HepG2 (cell line): ENCODE results near the gene ATAD1. TPM values are rescaled to one million over a fixed set of nuclear protein-coding genes. Genes with fewer than 3 reads are reported as not detected.

Experiments used
- DNMT3B ChIP-seq: conservative IDR thresholded peaks from 2 replicates; pipeline ENCODE4 v1.6.1; 2016; ENCODE audit warnings: missing biosample characterization, control low read depth
- ELF1 ChIP-seq: sonication (generic); formaldehyde crosslinking; IDR thresholded peaks from 2 replicates; pipeline ENCODE4 v1.4.0; 2020; ENCODE audit warnings: missing genetic modification reagents
- GPN1 ChIP-seq: sonication (generic); formaldehyde crosslinking; IDR thresholded peaks from 2 replicates; pipeline ENCODE4 v1.5.1; 2020; ENCODE audit warnings: missing genetic modification reagents, borderline replicate concordance
- NFKBIZ ChIP-seq: IDR thresholded peaks from 2 replicates; pipeline ENCODE4 v1.6.1; 2018; ENCODE audit warnings: missing genetic modification reagents, missing compliant biosample characterization
- SATB2 ChIP-seq: sonication (generic); formaldehyde crosslinking; IDR thresholded peaks from 2 replicates; pipeline ENCODE4 v1.5.0; 2020; ENCODE audit warnings: missing genetic modification reagents
- TAF1 ChIP-seq: sonication (generic); formaldehyde crosslinking; IDR thresholded peaks from 2 replicates; pipeline ENCODE4 v1.4.0; 2020; ENCODE audit warnings: missing genetic modification reagents
- ZIK1 ChIP-seq: sonication (generic); formaldehyde crosslinking; IDR thresholded peaks from 2 replicates; pipeline ENCODE4 v1.5.0; 2020; ENCODE audit warnings: mild to moderate bottlenecking, low read depth, missing genetic modification reagents, borderline replicate concordance
- ZNF367 ChIP-seq: sonication (generic); formaldehyde crosslinking; IDR thresholded peaks from 2 replicates; pipeline ENCODE4 v1.4.0; 2020; ENCODE audit warnings: missing genetic modification reagents, borderline replicate concordance
- ZNF660 ChIP-seq: sonication (generic); formaldehyde crosslinking; IDR thresholded peaks from 2 replicates; pipeline ENCODE4 v1.5.1; 2020; ENCODE audit warnings: mild to moderate bottlenecking, low read depth, missing genetic modification reagents, borderline replicate concordance
- polyA plus RNA-seq, 8 experiments: library from polyadenylated mRNA; depleted of rRNA in 3 of 8; stranded (reverse) in 7 of 8; unstranded in 1 of 8; fragments of >200 nt; fragmentation: Illumina TruSeq in 4 of 8; extraction: Trizol in 4 of 8; gene quantifications; 2 replicates each; pipeline versions ENCODE4 v1.2.1 to v1.2.3, GENCODE V29; 2011 to 2016; ENCODE audit warnings: low read depth in 4 of 8, missing spikeins in 1 of 8, mixed read lengths in 1 of 8; ENCODE audit not compliant: insufficient read depth in 1 of 8
- total RNA-seq, 5 experiments: library from RNA; depleted of rRNA; stranded (reverse); fragments of >200 nt; fragmentation: Illumina TruSeq; extraction: Trizol; gene quantifications; 2 replicates each; pipeline ENCODE4 v1.2.3, GENCODE V29; 2016; ENCODE audit warnings: low read depth in 1 of 5
- TF ChIP-seq, protein P1 (sequence below): sonication (generic); formaldehyde crosslinking; IDR thresholded peaks from 2 replicates; pipeline ENCODE4 v1.8.0; 2022; ENCODE audit warnings: mild to moderate bottlenecking, missing genetic modification reagents; ENCODE audit not compliant: insufficient replicate concordance
- TF ChIP-seq, protein P2 (sequence below), 2 experiments: sonication (generic) in 1 of 2; formaldehyde crosslinking in 1 of 2; IDR thresholded peaks; 2 replicates each; pipeline versions ENCODE4 v1.4.0 to v1.6.1; 2016 to 2020; ENCODE audit warnings: borderline replicate concordance in 1 of 2, low read depth in 1 of 2, mild to moderate bottlenecking in 1 of 2, missing genetic modification reagents in 1 of 2
- TF ChIP-seq, protein P3 (sequence below): sonication (generic); formaldehyde crosslinking; IDR thresholded peaks from 2 replicates; pipeline ENCODE4 v1.4.0; 2020; ENCODE audit warnings: missing genetic modification reagents
- TF ChIP-seq, protein P4 (sequence below): sonication (generic); formaldehyde crosslinking; IDR thresholded peaks from 2 replicates; pipeline ENCODE4 v1.8.1; 2023; ENCODE audit warnings: missing genetic modification reagents, mild to moderate bottlenecking, borderline replicate concordance
- TF ChIP-seq, protein P5 (sequence below): sonication (generic); formaldehyde crosslinking; IDR thresholded peaks from 2 replicates; pipeline ENCODE4 v1.9.0; 2021; ENCODE audit warnings: missing genetic modification reagents, mild to moderate bottlenecking, borderline replicate concordance
- TF ChIP-seq, protein P6 (sequence below): sonication (generic); formaldehyde crosslinking; IDR thresholded peaks from 2 replicates; pipeline ENCODE4 v1.4.0; 2020; ENCODE audit warnings: missing genetic modification reagents, borderline replicate concordance

Gene ATAD1
- total and polyA plus RNA-seq, 2 of the 13 experiments (the other 11 are each of a cell fraction or from before 2014, with no cell fraction given): 14.9 to 28.2 TPM

DNA sequence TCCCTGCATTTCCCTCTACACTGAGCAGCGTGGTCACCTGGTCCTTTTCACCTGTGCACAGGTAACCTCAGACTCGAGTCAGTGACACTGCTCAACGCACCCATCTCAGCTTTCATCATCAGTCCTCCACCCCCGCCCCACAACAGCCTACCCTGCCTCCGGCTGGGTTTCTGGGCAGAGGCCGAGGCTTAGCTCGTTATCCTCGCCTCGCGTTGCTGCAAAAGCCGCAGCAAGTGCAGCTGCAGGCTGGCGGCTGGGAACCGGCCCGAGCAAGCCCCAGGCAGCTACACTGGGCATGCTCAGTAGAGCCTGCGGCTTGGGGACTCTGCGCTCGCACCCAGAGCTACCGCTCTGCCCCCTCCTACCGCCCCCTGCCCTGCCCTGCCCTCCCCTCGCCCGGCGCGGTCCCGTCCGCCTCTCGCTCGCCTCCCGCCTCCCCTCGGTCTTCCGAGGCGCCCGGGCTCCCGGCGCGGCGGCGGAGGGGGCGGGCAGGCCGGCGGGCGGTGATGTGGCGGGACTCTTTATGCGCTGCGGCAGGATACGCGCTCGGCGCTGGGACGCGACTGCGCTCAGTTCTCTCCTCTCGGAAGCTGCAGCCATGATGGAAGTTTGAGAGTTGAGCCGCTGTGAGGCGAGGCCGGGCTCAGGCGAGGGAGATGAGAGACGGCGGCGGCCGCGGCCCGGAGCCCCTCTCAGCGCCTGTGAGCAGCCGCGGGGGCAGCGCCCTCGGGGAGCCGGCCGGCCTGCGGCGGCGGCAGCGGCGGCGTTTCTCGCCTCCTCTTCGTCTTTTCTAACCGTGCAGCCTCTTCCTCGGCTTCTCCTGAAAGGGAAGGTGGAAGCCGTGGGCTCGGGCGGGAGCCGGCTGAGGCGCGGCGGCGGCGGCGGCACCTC is 45.3 kb upstream of the ATAD1 start, which contains the start of the genes KLLN and PTEN (continued):
- TF ChIP-seq, protein P1, sequence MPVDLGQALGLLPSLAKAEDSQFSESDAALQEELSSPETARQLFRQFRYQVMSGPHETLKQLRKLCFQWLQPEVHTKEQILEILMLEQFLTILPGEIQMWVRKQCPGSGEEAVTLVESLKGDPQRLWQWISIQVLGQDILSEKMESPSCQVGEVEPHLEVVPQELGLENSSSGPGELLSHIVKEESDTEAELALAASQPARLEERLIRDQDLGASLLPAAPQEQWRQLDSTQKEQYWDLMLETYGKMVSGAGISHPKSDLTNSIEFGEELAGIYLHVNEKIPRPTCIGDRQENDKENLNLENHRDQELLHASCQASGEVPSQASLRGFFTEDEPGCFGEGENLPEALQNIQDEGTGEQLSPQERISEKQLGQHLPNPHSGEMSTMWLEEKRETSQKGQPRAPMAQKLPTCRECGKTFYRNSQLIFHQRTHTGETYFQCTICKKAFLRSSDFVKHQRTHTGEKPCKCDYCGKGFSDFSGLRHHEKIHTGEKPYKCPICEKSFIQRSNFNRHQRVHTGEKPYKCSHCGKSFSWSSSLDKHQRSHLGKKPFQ (CRISPR knock-in tag): no peak
- TF ChIP-seq GPN1 (CRISPR knock-in tag) (no peak), ZNF660 (CRISPR knock-in tag) (no peak), NFKBIZ (CRISPR knock-in tag) (no peak), SATB2 (no peak), ZNF367 (CRISPR knock-in tag) (no peak; the same call in 1 of the 2 replicates), DNMT3B (CRISPR knock-in tag) (no peak; the same call in 1 of the 2 replicates), ZIK1 (CRISPR knock-in tag) (peak; percentile 88), ELF1 (peak; percentile 27; the same call in 1 of the 2 replicates), TAF1 (CRISPR knock-in tag) (peak; percentile 97)
- TF ChIP-seq, protein P2, sequence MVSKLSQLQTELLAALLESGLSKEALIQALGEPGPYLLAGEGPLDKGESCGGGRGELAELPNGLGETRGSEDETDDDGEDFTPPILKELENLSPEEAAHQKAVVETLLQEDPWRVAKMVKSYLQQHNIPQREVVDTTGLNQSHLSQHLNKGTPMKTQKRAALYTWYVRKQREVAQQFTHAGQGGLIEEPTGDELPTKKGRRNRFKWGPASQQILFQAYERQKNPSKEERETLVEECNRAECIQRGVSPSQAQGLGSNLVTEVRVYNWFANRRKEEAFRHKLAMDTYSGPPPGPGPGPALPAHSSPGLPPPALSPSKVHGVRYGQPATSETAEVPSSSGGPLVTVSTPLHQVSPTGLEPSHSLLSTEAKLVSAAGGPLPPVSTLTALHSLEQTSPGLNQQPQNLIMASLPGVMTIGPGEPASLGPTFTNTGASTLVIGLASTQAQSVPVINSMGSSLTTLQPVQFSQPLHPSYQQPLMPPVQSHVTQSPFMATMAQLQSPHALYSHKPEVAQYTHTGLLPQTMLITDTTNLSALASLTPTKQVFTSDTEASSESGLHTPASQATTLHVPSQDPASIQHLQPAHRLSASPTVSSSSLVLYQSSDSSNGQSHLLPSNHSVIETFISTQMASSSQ (IDR thresholded peaks at IDR 0.05; ENCODE audit: low read depth): no peak; the same call in 1 of the 2 replicates
- TF ChIP-seq, protein P2 (CRISPR knock-in tag; IDR thresholded peaks at IDR 0.05; ENCODE audit: borderline replicate concordance): peak; percentile 80
- TF ChIP-seq, protein P3, sequence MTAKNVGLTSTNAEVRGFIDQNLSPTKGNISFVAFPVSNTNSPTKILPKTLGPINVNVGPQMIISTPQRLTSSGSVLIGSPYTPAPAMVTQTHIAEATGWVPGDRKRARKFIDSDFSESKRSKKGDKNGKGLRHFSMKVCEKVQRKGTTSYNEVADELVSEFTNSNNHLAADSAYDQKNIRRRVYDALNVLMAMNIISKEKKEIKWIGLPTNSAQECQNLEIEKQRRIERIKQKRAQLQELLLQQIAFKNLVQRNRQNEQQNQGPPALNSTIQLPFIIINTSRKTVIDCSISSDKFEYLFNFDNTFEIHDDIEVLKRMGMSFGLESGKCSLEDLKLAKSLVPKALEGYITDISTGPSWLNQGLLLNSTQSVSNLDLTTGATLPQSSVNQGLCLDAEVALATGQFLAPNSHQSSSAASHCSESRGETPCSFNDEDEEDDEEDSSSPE (CRISPR knock-in tag): peak; percentile 71
- TF ChIP-seq, protein P4, sequence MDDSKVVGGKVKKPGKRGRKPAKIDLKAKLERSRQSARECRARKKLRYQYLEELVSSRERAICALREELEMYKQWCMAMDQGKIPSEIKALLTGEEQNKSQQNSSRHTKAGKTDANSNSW (CRISPR knock-in tag): no peak
- TF ChIP-seq, protein P5, sequence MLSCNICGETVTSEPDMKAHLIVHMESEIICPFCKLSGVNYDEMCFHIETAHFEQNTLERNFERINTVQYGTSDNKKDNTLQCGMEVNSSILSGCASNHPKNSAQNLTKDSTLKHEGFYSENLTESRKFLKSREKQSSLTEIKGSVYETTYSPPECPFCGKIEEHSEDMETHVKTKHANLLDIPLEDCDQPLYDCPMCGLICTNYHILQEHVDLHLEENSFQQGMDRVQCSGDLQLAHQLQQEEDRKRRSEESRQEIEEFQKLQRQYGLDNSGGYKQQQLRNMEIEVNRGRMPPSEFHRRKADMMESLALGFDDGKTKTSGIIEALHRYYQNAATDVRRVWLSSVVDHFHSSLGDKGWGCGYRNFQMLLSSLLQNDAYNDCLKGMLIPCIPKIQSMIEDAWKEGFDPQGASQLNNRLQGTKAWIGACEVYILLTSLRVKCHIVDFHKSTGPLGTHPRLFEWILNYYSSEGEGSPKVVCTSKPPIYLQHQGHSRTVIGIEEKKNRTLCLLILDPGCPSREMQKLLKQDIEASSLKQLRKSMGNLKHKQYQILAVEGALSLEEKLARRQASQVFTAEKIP (CRISPR knock-in tag): no peak
- TF ChIP-seq, protein P6, sequence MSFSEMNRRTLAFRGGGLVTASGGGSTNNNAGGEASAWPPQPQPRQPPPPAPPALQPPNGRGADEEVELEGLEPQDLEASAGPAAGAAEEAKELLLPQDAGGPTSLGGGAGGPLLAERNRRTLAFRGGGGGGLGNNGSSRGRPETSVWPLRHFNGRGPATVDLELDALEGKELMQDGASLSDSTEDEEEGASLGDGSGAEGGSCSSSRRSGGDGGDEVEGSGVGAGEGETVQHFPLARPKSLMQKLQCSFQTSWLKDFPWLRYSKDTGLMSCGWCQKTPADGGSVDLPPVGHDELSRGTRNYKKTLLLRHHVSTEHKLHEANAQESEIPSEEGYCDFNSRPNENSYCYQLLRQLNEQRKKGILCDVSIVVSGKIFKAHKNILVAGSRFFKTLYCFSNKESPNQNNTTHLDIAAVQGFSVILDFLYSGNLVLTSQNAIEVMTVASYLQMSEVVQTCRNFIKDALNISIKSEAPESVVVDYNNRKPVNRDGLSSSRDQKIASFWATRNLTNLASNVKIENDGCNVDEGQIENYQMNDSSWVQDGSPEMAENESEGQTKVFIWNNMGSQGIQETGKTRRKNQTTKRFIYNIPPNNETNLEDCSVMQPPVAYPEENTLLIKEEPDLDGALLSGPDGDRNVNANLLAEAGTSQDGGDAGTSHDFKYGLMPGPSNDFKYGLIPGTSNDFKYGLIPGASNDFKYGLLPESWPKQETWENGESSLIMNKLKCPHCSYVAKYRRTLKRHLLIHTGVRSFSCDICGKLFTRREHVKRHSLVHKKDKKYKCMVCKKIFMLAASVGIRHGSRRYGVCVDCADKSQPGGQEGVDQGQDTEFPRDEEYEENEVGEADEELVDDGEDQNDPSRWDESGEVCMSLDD (CRISPR knock-in tag): no peak
